ENCODE data around the gene GFOD1.
"Not testable (repeated sequence)": the region's sequence is repeated elsewhere in the genome, so short reads cannot be mapped to it uniquely, and the experiment has no call there.

Gene GFOD1

GRCh38 chr6:13443978-13444377 lies 43.4 kb downstream of the GFOD1 start:
- DNase-seq (ENCODE audit: low read depth, low spot score), result not testable (repeated sequence)

GRCh38 chr6:13441778-13442177 lies 45.6 kb downstream of the GFOD1 start:
- no peak for DNase-seq (ENCODE audit: low read depth, low spot score)

GRCh38 chr6:13439644-13440043 lies 47.8 kb downstream of the GFOD1 start:
- DNase-seq (ENCODE audit: low read depth, low spot score), result no peak

- no peak for DNase-seq (ENCODE audit: low read depth, low spot score)
These were observed 49.3 kb downstream of the GFOD1 start for GRCh38 chr6:13438126-13438525.

GRCh38 chr6:13437218-13437996 lies 50.0 kb downstream of the GFOD1 start:
- DNase-seq (ENCODE audit: low read depth, low spot score), result no peak

GRCh38 chr6:13436399-13437217 lies 50.8 kb downstream of the GFOD1 start:
- DNase-seq (ENCODE audit: low read depth, low spot score), result no peak

GRCh38 chr6:13435477-13436246 lies 51.7 kb downstream of the GFOD1 start:
- DNase-seq (ENCODE audit: low read depth, low spot score), result no peak

- DNase-seq (ENCODE audit: low read depth, low spot score), result no peak
These were observed 52.6 kb downstream of the GFOD1 start for GRCh38 chr6:13434777-13435176.

GRCh38 chr6:13434135-13434775 lies 53.1 kb downstream of the GFOD1 start:
- not testable (repeated sequence) for DNase-seq (ENCODE audit: low read depth, low spot score)

GRCh38 chr6:13433709-13434121 lies 53.7 kb downstream of the GFOD1 start:
- DNase-seq (ENCODE audit: low read depth, low spot score), result no peak

GRCh38 chr6:13432526-13433184 lies 54.7 kb downstream of the GFOD1 start:
- no peak for DNase-seq (ENCODE audit: low read depth, low spot score)

- no peak for DNase-seq (ENCODE audit: low read depth, low spot score)
These were observed 55.4 kb downstream of the GFOD1 start for GRCh38 chr6:13431861-13432465.

- no peak for DNase-seq (ENCODE audit: low read depth, low spot score)
These were observed 56.2 kb downstream of the GFOD1 start for GRCh38 chr6:13431059-13431656.

- DNase-seq (ENCODE audit: low read depth, low spot score), result no peak
These were observed 58.0 kb downstream of the GFOD1 start for GRCh38 chr6:13429406-13429753.

- DNase-seq (ENCODE audit: low read depth, low spot score), result no peak
These were observed 58.6 kb downstream of the GFOD1 start for GRCh38 chr6:13428583-13429405.

- DNase-seq (ENCODE audit: low read depth, low spot score), result no peak
These were observed 59.4 kb downstream of the GFOD1 start for GRCh38 chr6:13427801-13428582.

GRCh38 chr6:13427316-13427715 lies 60.1 kb downstream of the GFOD1 start:
- no peak for DNase-seq (ENCODE audit: low read depth, low spot score)

Measured in brain pericyte (primary cell).